HG03565 (cell line): Measurements from ENCODE around the gene AFF3.

Source experiments
- ATAC-seq: cut with Tn5 transposase; IDR thresholded peaks from one replicate; pipeline ENCODE4 v1.9.1; 2021; ENCODE audit warnings: mild to moderate bottlenecking, moderate library complexity; ENCODE audit not compliant: unreplicated experiment

The AFF3 gene

GRCh38 chr2:100013892-100014677, 128.3 kb downstream of the AFF3 start:
- ATAC-seq: no peak

- no peak for ATAC-seq
These were observed 129.8 kb downstream of the AFF3 start for GRCh38 chr2:100012561-100012960.

- no peak for ATAC-seq
These were observed 131.1 kb downstream of the AFF3 start for GRCh38 chr2:100011272-100011731.

GRCh38 chr2:100010606-100011005, 131.8 kb downstream of the AFF3 start:
- ATAC-seq: no peak

- no peak for ATAC-seq
These were observed 132.6 kb downstream of the AFF3 start for GRCh38 chr2:100009743-100010142.

- ATAC-seq: no peak
These were observed 133.4 kb downstream of the AFF3 start for GRCh38 chr2:100008956-100009355.

- ATAC-seq: no peak
These were observed 135.9 kb downstream of the AFF3 start for GRCh38 chr2:100006516-100006915.

- no peak for ATAC-seq
These were observed 137.4 kb downstream of the AFF3 start for GRCh38 chr2:100004959-100005387.

GRCh38 chr2:100004348-100004884, 138.0 kb downstream of the AFF3 start:
- no peak for ATAC-seq

DNA sequence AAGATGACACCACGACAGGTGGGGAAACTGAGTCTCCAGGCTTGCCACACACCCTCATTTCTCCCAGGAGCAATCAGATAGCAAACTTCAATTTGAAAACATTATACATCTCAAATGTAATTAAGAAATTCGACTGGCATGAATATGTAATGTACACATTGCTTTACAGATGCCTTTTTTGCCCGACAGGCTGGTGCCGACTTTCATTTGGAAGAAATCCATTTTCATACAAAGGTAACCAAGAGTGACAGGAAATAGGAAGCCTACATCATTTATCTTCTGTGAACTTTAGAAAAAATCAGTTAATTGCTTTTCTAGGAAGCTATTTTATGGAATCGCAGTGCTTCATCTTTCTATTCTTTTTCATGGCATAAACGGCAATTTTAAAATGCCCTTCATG, 140.3 kb downstream of the AFF3 start:
- ATAC-seq: no peak

GRCh38 chr2:100000915-100001707, 141.3 kb downstream of the AFF3 start:
- peak; percentile 41 for ATAC-seq

DNA sequence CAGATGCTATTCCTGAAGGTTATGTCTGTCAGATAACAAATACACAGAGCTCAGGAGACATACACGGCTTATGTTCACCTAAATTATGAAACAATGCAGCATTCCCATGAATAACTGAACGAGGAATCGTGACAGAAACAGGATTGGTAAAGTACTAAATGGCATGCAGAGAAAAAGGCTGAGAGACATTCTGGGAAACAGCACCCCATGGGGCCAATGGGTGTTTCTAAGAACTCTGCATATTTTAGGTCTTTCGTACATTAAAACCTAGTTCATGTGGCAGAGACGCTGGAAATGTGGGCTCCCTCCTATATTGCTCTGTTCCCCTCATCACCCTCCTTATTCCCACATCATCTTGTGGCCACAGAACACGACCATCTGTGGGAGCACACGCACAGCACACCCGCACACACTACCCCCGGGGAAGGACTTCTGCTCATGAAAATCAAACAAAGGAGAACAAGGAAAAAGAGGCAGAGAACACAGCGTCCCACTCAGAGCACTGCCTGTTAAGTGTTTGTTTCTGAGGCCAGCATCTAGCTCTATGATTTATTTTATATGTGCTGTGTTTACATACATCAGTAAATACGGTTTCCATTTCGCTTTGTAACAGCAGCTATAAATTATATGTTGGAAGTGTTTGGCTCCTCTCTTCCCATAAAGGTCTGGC, 143.6 kb downstream of the AFF3 start:
- no peak for ATAC-seq

DNA sequence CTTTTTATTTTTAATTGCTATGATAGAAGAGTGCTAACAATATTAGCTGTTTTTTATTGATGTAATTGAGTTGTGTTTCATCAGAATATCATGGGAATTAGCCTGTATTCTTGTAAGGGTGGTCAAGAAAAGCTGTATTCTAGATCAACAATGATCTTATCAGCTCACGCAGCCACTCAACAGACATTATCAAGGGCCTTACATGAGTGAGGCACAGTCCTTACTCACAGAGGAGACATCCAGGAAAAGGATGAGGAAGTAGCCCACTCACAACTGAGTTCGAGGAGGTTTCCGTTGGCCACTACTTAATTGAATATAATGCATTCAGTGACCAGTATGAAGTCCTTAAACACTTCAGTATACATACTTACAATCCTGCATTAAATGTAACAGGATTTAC, 152.5 kb downstream of the AFF3 start:
- no peak for ATAC-seq

DNA sequence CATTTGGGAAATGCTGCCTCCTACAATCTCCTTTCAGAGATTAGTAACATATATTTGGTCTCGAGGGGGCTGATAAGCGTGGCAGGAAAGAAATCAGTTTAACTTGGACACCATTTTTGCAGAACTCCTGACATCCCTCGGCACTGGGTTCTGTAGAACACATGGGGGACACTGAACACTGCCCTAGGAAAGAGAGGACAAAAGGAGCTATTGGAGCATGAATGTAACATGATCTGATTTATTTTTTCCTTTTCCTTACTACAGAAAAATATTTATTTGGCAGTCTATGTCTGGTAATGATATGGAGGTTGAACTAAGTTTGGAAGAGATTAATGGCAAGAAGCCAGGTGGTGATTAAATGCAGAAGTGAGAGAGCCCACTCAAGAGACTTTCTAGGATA, 153.8 kb downstream of the AFF3 start:
- no peak for ATAC-seq

- no peak for ATAC-seq
These were observed 155.2 kb downstream of the AFF3 start for GRCh38 chr2:99987160-99987559.

- no peak for ATAC-seq
These were observed 157.4 kb downstream of the AFF3 start for GRCh38 chr2:99984799-99985515.

- ATAC-seq: no peak
These were observed 159.6 kb downstream of the AFF3 start for GRCh38 chr2:99982744-99983143.

- no peak for ATAC-seq
These were observed 160.6 kb downstream of the AFF3 start for GRCh38 chr2:99981840-99982239.

DNA sequence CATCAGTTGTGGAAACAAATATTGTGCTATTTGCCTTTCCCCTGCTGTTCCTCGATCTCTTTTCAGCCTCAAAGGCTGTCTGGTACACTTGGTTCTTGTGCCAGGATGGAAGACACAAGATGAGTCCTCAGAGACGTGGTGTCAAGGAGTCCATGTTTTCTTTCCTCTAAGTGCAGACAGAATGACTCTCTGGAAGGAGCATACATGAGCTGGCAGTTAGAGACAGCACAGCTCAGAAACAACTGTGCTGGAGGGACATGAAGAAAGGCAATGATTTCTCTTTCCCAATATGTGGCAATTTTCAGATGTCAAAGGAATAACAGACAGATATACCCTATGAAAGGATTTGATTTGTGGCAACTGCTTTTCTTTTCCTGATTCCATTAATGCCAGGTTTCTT, 162.2 kb downstream of the AFF3 start:
- no peak for ATAC-seq

- no peak for ATAC-seq
These were observed 164.4 kb downstream of the AFF3 start for GRCh38 chr2:99977966-99978365.

- ATAC-seq: no peak
These were observed 167.0 kb downstream of the AFF3 start for GRCh38 chr2:99975386-99975785.
